Tibial artery (tissue), 4 donors: ENCODE results near the gene HSF4.

Experiments used
- DNase-seq, 2 donors: peaks; one replicate each; pipeline ENCODE4 v3.0.0-alpha.2; 2019
- H3K27ac ChIP-seq, 2 donors: fragments of 200-600 bp; sonication (generic) in 1 of 2; 1 replicate in 1 of 2; 2 replicates in 1 of 2; pipeline ENCODE4 v1.5.1; 2018 to 2019; ENCODE audit warnings: mild to moderate bottlenecking in 1 of 2
- H3K27me3 ChIP-seq, 2 donors: fragments of 200-600 bp; sonication (generic) in 1 of 2; one replicate each; pipeline versions ENCODE4 v1.5.1 to v1.6.0; 2016 to 2019
- H3K36me3 ChIP-seq, 3 donors: fragments of 200-600 bp; sonication (generic) in 2 of 3; one replicate each; pipeline ENCODE4 v1.5.1; 2016 to 2019; ENCODE audit warnings: mild to moderate bottlenecking in 2 of 3
- H3K4me1 ChIP-seq, 4 donors: fragments of 200-600 bp; sonication (generic) in 2 of 4; 1 replicate in 3 of 4; 2 replicates in 1 of 4; pipeline ENCODE4 v1.5.1; 2016 to 2019
- H3K4me3 ChIP-seq, 2 donors: fragments of 200-600 bp; sonication (generic) in 1 of 2; 1 replicate in 1 of 2; 2 replicates in 1 of 2; pipeline ENCODE4 v1.5.1; 2018 to 2019; ENCODE audit warnings: mild to moderate bottlenecking in 2 of 2
- H3K9me3 ChIP-seq, 3 donors: fragments of 200-600 bp; sonication (generic) in 1 of 3; one replicate each; pipeline ENCODE4 v1.5.1; 2016 to 2019
- CTCF ChIP-seq, 2 experiments: fragments of 200-600 bp in 1 of 2; fragments of 450-650 bp in 1 of 2; IDR thresholded peaks; one replicate each; pipeline ENCODE4 v1.5.1; 2017 to 2019; ENCODE audit warnings: antibody characterized with exemption in 2 of 2, mild to moderate bottlenecking in 1 of 2, moderate library complexity in 1 of 2
- intact Hi-C: fragments of 100-400 bp; cut with DNase I; formaldehyde crosslinking; loops from one replicate; pipeline ENCODE4 v1.15.0; 2023; ENCODE audit warnings: low total_unique reads

The HSF4 gene

GRCh38 chr16:67211674-67212073, 47.1 kb downstream of the HSF4 start:
- TF ChIP-seq CTCF (IDR thresholded peaks at IDR 0.05), result no peak

GRCh38 chr16:67212766-67213165, 48.2 kb downstream of the HSF4 start:
- Histone ChIP-seq H3K4me3 (no peak overlapping the region), H3K4me1 (no peaks in the 10 kb centered on the region), H3K27me3 (no peaks in the 10 kb centered on the region), H3K27ac (no peak overlapping the region), H3K9me3 (no peaks in the 10 kb centered on the region), H3K36me3 (peaks cover 0 to 54% (median 0%) of the 10 kb centered on the region in 3 donors)
- intact Hi-C loops, result no loop called here
- no peak for DNase-seq
- TF ChIP-seq CTCF (IDR thresholded peaks at IDR 0.05), result no peak

More at GRCh38 chr16:67211674-67212073, 47.1 kb downstream of the HSF4 start:
- H3K27me3 ChIP-seq, result no peaks in the 10 kb centered on the region
- no peaks in the 10 kb centered on the region for H3K9me3 ChIP-seq
- no peaks in the 10 kb centered on the region for H3K4me1 ChIP-seq
- peaks cover 0 to 52% (median 0%) of the 10 kb centered on the region in 3 donors for H3K36me3 ChIP-seq
- intact Hi-C loops, result no loop called here
- H3K4me3 ChIP-seq, result no peak overlapping the region
- H3K27ac ChIP-seq, result no peak overlapping the region
- no peak for DNase-seq

GRCh38 chr16:67213197-67214019, 48.9 kb downstream of the HSF4 start:
- Histone ChIP-seq H3K9me3 (no peaks in the 10 kb centered on the region), H3K36me3 (peaks cover 0 to 52% (median 0%) of the 10 kb centered on the region in 3 donors), H3K4me3 (no peak overlapping the region), H3K27me3 (no peaks in the 10 kb centered on the region), H3K27ac (no peak overlapping the region), H3K4me1 (no peaks in the 10 kb centered on the region)
- no peak for DNase-seq
- intact Hi-C loops, result no loop called here
- TF ChIP-seq CTCF (IDR thresholded peaks at IDR 0.05), result no peak

- intact Hi-C loops, result no loop called here
- Histone ChIP-seq H3K36me3 (peaks cover 0 to 45% (median 0%) of the 10 kb centered on the region in 3 donors), H3K4me3 (no peak overlapping the region), H3K4me1 (no peaks in the 10 kb centered on the region), H3K9me3 (no peaks in the 10 kb centered on the region), H3K27ac (no peak overlapping the region), H3K27me3 (no peaks in the 10 kb centered on the region)
- no peak for TF ChIP-seq CTCF (IDR thresholded peaks at IDR 0.05)
- no peak for DNase-seq
Observed at GRCh38 chr16:67215706-67216105, 51.2 kb downstream of the HSF4 start.

GRCh38 chr16:67216612-67217490, 52.3 kb downstream of the HSF4 start:
- Histone ChIP-seq H3K4me1 (no peaks in the 10 kb centered on the region), H3K27me3 (no peaks in the 10 kb centered on the region), H3K9me3 (no peaks in the 10 kb centered on the region), H3K27ac (no peak overlapping the region), H3K4me3 (no peak overlapping the region), H3K36me3 (peaks cover 0 to 34% (median 0%) of the 10 kb centered on the region in 3 donors)
- intact Hi-C loops, result no loop called here
- no peak for TF ChIP-seq CTCF (IDR thresholded peaks at IDR 0.05)
- peak; percentile 72 to 74 for DNase-seq
